Stomach smooth muscle (tissue), 2 donors: Measurements from ENCODE around the gene CCDC170.

ENCODE experiments used
- H3K27ac ChIP-seq: one replicate; pipeline ENCODE4 v1.7.0; 2013; ENCODE audit warnings: mild to moderate bottlenecking, low read length, inconsistent platforms
- H3K27me3 ChIP-seq, 2 donors: one replicate each; pipeline ENCODE4 v1.7.0; 2013; ENCODE audit warnings: low read length in 2 of 2; ENCODE audit not compliant: insufficient read depth in 2 of 2, control insufficient read depth in 1 of 2
- H3K36me3 ChIP-seq, 2 donors: one replicate each; pipeline ENCODE4 v1.7.0; 2013; ENCODE audit warnings: low read length in 2 of 2; ENCODE audit not compliant: control insufficient read depth in 2 of 2, insufficient read depth in 2 of 2
- H3K4me1 ChIP-seq: one replicate; pipeline ENCODE4 v1.7.0; 2013; ENCODE audit warnings: low read length; ENCODE audit not compliant: control insufficient read depth, insufficient read depth
- H3K4me3 ChIP-seq, 2 donors: one replicate each; pipeline ENCODE4 v1.7.0; 2013; ENCODE audit warnings: low read length in 2 of 2
- H3K9ac ChIP-seq, 2 donors: one replicate each; pipeline ENCODE4 v1.7.0; 2013; ENCODE audit warnings: low read length in 2 of 2, mild to moderate bottlenecking in 1 of 2
- H3K9me3 ChIP-seq, 2 donors: one replicate each; pipeline ENCODE4 v1.7.0; 2013; ENCODE audit warnings: low read length in 2 of 2; ENCODE audit not compliant: control insufficient read depth in 2 of 2
- donor health status: healthy.
- donor health status: Pancreatic carcinoma.

Gene CCDC170

DNA sequence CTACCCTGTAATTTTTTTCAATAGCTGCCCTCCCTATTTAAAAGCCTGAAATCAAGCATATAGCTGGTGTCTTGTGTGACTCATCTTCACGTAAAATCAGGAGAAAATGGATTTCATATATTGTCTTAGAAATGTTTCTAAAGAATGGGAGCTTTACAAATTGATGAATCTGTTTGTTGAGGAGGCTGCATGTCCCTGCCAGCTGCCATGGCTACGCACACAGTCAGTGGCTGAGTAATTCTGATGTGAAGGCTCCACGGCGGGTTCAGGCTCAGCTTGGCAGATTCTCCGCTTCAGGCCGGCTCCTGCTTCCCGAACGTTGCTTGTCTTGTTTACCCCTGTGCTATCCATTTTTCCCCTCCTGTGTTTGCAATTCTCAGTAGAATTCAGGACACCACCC, 82.8 kb downstream of the CCDC170 start:
- H3K9me3 ChIP-seq = peaks cover 0 to 9% of the 10 kb centered on the region in 2 donors
- no peaks in the 10 kb centered on the region for H3K27me3 ChIP-seq
- no peaks in the 10 kb centered on the region for H3K4me1 ChIP-seq
- H3K4me3 ChIP-seq = no peak overlapping the region
- H3K9ac ChIP-seq = no peak overlapping the region
- H3K36me3 ChIP-seq = no peaks in the 10 kb centered on the region
- no peak overlapping the region for H3K27ac ChIP-seq

DNA sequence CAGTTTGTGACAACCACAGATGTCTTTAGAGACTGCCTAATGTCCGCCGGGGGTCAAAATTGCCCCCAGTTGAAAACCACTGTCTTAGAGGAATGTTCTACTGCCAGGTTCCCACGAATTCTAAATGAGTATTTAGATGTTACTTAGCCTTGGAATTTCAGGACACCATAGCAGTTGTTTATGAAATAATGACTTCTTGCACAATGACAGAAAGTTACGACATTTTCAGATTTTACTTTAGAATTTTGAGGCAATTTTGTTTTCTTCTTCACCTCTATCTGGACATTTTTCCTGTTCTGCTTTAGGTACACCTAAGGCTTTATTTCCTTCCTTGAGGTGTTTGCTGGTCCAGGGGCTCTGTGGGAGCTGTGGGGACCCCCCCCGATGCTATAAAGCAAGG, 83.4 kb downstream of the CCDC170 start:
- no peaks in the 10 kb centered on the region for H3K27me3 ChIP-seq
- H3K4me3 ChIP-seq = no peak overlapping the region
- H3K27ac ChIP-seq = no peak overlapping the region
- H3K9ac ChIP-seq = no peak overlapping the region
- H3K9me3 ChIP-seq = peaks cover 0 to 9% of the 10 kb centered on the region in 2 donors
- no peaks in the 10 kb centered on the region for H3K36me3 ChIP-seq
- H3K4me1 ChIP-seq = no peaks in the 10 kb centered on the region

- Histone ChIP-seq H3K9me3 (no peaks in the 10 kb centered on the region), H3K9ac (no peak overlapping the region), H3K4me1 (no peaks in the 10 kb centered on the region), H3K27me3 (no peaks in the 10 kb centered on the region), H3K4me3 (no peak overlapping the region), H3K36me3 (no peaks in the 10 kb centered on the region), H3K27ac (no peak overlapping the region)
Observed at GRCh38 chr6:151585741-151586140, 91.9 kb downstream of the CCDC170 start.

DNA sequence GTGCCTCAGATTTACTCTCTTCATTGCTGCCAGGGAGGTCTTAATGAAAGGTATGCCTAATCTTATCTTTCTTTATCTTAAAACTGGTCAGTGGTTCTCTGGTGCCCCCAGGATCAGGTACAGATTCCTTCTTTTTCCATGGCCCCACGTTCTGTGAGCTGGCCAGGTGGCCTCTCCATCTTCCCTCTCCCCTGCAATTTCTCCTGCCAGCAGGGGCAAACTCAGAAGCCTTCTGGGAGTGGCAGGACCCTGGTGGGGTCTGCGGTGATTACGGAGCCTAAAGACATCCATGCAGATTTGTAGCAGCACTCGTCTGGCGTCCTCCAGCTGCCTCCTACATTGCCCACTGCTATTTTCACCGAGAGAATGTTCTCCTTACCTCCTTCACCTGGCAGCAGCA, 95.8 kb downstream of the CCDC170 start:
- no peak overlapping the region for H3K9ac ChIP-seq
- no peak overlapping the region for H3K4me3 ChIP-seq
- H3K27ac ChIP-seq = no peak overlapping the region
- peaks cover 0 to 3% of the 10 kb centered on the region in 2 donors for H3K9me3 ChIP-seq
- no peaks in the 10 kb centered on the region for H3K4me1 ChIP-seq
- H3K27me3 ChIP-seq = no peaks in the 10 kb centered on the region
- H3K36me3 ChIP-seq = no peaks in the 10 kb centered on the region

DNA sequence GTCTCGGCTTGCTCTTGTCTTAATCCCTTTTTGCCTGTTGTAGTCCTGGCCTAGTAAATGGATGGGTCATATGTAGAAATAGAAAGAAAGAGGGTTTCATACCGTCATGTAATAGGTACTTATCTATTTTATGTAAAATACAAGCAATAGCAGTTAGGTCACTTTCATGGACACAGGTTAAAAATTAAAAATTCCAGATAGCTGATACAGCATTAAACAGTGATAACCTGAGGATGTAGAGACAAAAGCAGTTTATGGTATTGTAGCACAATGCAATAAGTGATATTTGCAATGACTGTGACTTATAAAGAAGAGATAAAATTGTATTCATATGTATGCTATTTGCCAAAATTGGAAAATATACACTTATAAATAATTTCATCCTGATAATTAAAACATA, 96.9 kb downstream of the CCDC170 start:
- Histone ChIP-seq H3K9ac (no peak overlapping the region), H3K36me3 (no peaks in the 10 kb centered on the region), H3K27me3 (no peaks in the 10 kb centered on the region), H3K4me3 (no peak overlapping the region), H3K9me3 (peaks cover 0 to 3% of the 10 kb centered on the region in 2 donors), H3K4me1 (no peaks in the 10 kb centered on the region), H3K27ac (no peak overlapping the region)

- no peak overlapping the region for H3K9ac ChIP-seq
- peaks cover 0 to 3% of the 10 kb centered on the region in 2 donors for H3K9me3 ChIP-seq
- no peak overlapping the region for H3K27ac ChIP-seq
- no peaks in the 10 kb centered on the region for H3K27me3 ChIP-seq
- no peak overlapping the region for H3K4me3 ChIP-seq
- no peaks in the 10 kb centered on the region for H3K36me3 ChIP-seq
- H3K4me1 ChIP-seq = no peaks in the 10 kb centered on the region
Observed at GRCh38 chr6:151592449-151593159, 98.8 kb downstream of the CCDC170 start.

DNA sequence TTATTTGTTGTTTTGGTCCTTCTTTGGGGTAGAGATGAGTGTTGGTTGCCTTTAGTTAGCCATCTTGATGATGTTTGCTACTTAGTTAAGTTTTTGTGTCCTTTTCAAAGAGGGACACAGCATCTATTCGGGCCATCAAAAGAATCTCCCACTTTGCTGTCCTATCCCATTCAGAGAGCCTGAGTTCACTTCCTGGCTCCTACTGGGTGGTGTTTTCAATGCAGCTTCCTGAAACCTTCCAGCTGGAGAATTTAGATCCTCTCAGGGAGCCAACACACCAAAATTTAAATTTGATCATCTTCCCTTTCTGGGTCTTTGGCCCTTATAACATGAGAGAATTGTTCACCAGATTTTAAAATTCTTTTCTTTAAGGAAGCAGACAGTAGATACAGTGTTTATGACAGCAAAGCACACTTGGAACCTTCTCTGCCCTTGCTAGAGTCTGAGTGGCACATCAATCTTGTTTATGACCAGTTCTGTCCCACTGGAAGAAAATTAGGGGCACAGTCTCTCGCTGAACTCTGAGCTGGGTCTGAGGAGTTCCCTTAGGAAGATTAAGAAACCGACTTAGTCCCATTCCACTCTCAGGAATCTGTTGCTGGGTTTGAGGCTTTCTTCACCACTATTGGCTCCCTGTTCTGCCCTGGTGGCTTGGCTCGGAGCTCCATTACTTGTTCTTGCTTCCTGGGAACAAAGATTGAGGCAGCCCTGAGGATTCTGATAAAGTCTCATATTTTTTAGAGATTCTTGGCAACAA, 115.5 kb downstream of the CCDC170 start:
- Histone ChIP-seq H3K27ac (peak overlapping the region; percentile 42), H3K9ac (no peak overlapping the region), H3K4me1 (no peaks in the 10 kb centered on the region)

GRCh38 chr6:151610326-151610725, 116.5 kb downstream of the CCDC170 start:
- no peak overlapping the region for H3K4me3 ChIP-seq
- H3K36me3 ChIP-seq = no peaks in the 10 kb centered on the region
- H3K9me3 ChIP-seq = peaks cover 0 to 10% of the 10 kb centered on the region in 2 donors
- H3K9ac ChIP-seq = no peak overlapping the region
- H3K27ac ChIP-seq = no peak overlapping the region
- no peaks in the 10 kb centered on the region for H3K27me3 ChIP-seq
- no peaks in the 10 kb centered on the region for H3K4me1 ChIP-seq

More for the DNA sequence above, 115.5 kb downstream of the CCDC170 start:
- no peaks in the 10 kb centered on the region for H3K27me3 ChIP-seq
- H3K36me3 ChIP-seq = no peaks in the 10 kb centered on the region
- H3K4me3 ChIP-seq = no peak overlapping the region
- H3K9me3 ChIP-seq = peaks cover 0 to 10% of the 10 kb centered on the region in 2 donors

GRCh38 chr6:151614630-151615029, 120.8 kb downstream of the CCDC170 start:
- Histone ChIP-seq H3K27me3 (no peaks in the 10 kb centered on the region), H3K4me1 (no peaks in the 10 kb centered on the region), H3K4me3 (no peak overlapping the region), H3K9ac (no peak overlapping the region), H3K9me3 (peaks cover 0 to 5% of the 10 kb centered on the region in 2 donors), H3K36me3 (no peaks in the 10 kb centered on the region), H3K27ac (no peak overlapping the region)

- H3K27ac ChIP-seq = no peak overlapping the region
- H3K4me1 ChIP-seq = no peaks in the 10 kb centered on the region
- H3K9ac ChIP-seq = no peak overlapping the region
- H3K27me3 ChIP-seq = no peaks in the 10 kb centered on the region
- H3K36me3 ChIP-seq = no peaks in the 10 kb centered on the region
- H3K9me3 ChIP-seq = peaks cover 0 to 2% of the 10 kb centered on the region in 2 donors
- no peak overlapping the region for H3K4me3 ChIP-seq
Observed at GRCh38 chr6:151616091-151616513, 122.3 kb downstream of the CCDC170 start.

GRCh38 chr6:151616600-151616999, 122.8 kb downstream of the CCDC170 start:
- Histone ChIP-seq H3K27me3 (no peaks in the 10 kb centered on the region), H3K9ac (no peak overlapping the region), H3K4me3 (no peak overlapping the region), H3K9me3 (peaks cover 0 to 2% of the 10 kb centered on the region in 2 donors), H3K36me3 (no peaks in the 10 kb centered on the region), H3K4me1 (no peaks in the 10 kb centered on the region), H3K27ac (no peak overlapping the region)
